Caco-2 (cell line): ENCODE measurements around the gene HYAL3. TPM values are rescaled to one million over a fixed set of nuclear protein-coding genes. Genes with fewer than 3 reads are reported as not detected.

Source experiments
- BruUV-seq: library from RNA; stranded (reverse); fragments of 400-500 nt; replicated peaks from 2 replicates; lab custom pipeline; 2021; lab: Mats Ljungman, UMichigan
- CTCF ChIA-PET: fragments of 300-600 bp; sonication (Branson Sonifier 250); formaldehyde crosslinking; loops from one replicate; lab custom pipeline; 2022; ENCODE audit warnings: antibody characterized with exemption; lab: Charles Lee
- POLR2A ChIA-PET: fragments of 300-600 bp; sonication (Branson Sonifier 250); formaldehyde crosslinking; loops from one replicate; lab custom pipeline; 2022; ENCODE audit warnings: antibody characterized with exemption; lab: Charles Lee
- DNase-seq, 2 experiments: peaks; one replicate each; pipeline versions ENCODE4 v3.0.0 to v3.0.0-alpha.2; 2020 to 2022
- H3K27me3 ChIP-seq: replicated peaks from 2 replicates; pipeline ENCODE4 v1.6.0; 2011; ENCODE audit warnings: low read length; ENCODE audit not compliant: control insufficient read depth, insufficient read depth
- H3K36me3 ChIP-seq: 2 replicates; pipeline ENCODE4 v1.5.1; 2011; ENCODE audit warnings: low read length; ENCODE audit not compliant: control insufficient read depth, insufficient read depth
- H3K4me1 ChIP-seq: fragments of 250-450 bp; sonication (Bioruptor Pico); 2 replicates; pipeline ENCODE4 v1.5.1; 2020; ENCODE audit warnings: mild to moderate bottlenecking
- H3K4me3 ChIP-seq: 2 replicates; pipeline ENCODE4 v1.5.1; 2011; ENCODE audit warnings: low read depth, mild to moderate bottlenecking, control low read depth, low read length
- H3K9me3 ChIP-seq: fragments of 250-450 bp; sonication (Bioruptor Pico); 2 replicates; pipeline ENCODE4 v1.5.1; 2020; ENCODE audit warnings: mild to moderate bottlenecking, moderate library complexity
- H3K27ac Mint-ChIP-seq: one replicate; pipeline ENCODE4 v1.8.0; 2022; ENCODE audit warnings: mixed read lengths; ENCODE audit not compliant: unreplicated experiment
- H3K27me3 Mint-ChIP-seq: one replicate; pipeline ENCODE4 v1.8.0; 2022; ENCODE audit warnings: mixed read lengths; ENCODE audit not compliant: insufficient read depth, unreplicated experiment
- H3K36me3 Mint-ChIP-seq: one replicate; pipeline ENCODE4 v1.8.0; 2022; ENCODE audit warnings: mild to moderate bottlenecking, mixed read lengths; ENCODE audit not compliant: insufficient read depth, unreplicated experiment
- H3K4me1 Mint-ChIP-seq: one replicate; pipeline ENCODE4 v1.8.0; 2022; ENCODE audit warnings: low read depth, mixed read lengths; ENCODE audit not compliant: unreplicated experiment
- H3K4me3 Mint-ChIP-seq: one replicate; pipeline ENCODE4 v1.8.0; 2022; ENCODE audit warnings: mild to moderate bottlenecking, moderate library complexity, mixed read lengths; ENCODE audit not compliant: unreplicated experiment
- H3K9me3 Mint-ChIP-seq: one replicate; pipeline ENCODE4 v1.8.0; 2022; ENCODE audit warnings: mixed read lengths; ENCODE audit not compliant: unreplicated experiment
- intact Hi-C: fragments of 100-400 bp; cut with micrococcal nuclease; formaldehyde crosslinking; loops from one replicate; pipeline ENCODE4 v1.10.0; 2022; ENCODE audit not compliant: unreplicated experiment
- total RNA-seq: library from RNA; stranded (reverse); gene quantifications from 2 replicates; pipeline ENCODE4 v1.2.3, GENCODE V29; 2022
- TF ChIP-seq, protein P1 (sequence below), 2 experiments: fragments of 200-600 bp in 1 of 2; IDR thresholded peaks; 1 replicate in 1 of 2; 2 replicates in 1 of 2; pipeline versions ENCODE4 v1.5.1 to v1.8.0; 2011 to 2022; ENCODE audit warnings: antibody characterized with exemption in 1 of 2, control low read depth in 1 of 2, inconsistent platforms in 1 of 2, low read depth in 1 of 2, low read length in 1 of 2, mild to moderate bottlenecking in 1 of 2, moderate library complexity in 1 of 2; ENCODE audit not compliant: insufficient read depth in 1 of 2, severe bottlenecking in 1 of 2, unreplicated experiment in 1 of 2

HYAL3 gene
- total RNA-seq, 1 experiment from 2014 or later: 5.2 TPM

DNA sequence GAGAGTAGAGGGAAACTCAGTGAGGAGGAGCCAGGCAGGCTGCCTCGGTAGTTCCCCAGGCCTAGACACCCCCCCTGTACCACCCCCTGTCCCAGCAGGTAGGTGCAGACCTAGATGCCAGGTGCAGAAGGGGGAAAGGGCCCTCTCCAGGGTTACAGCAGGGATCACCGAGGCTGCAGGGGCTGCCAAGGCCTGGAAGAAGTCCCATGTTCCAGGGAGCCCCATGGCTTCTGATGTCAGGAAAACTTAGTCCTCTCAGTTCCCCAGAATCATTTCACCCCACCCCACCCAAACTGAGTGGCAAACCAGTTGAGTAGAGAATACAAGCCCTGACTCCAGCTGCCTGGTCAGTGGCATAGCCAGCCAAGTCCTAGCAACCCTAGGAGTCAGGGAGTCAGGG, 37.7 kb downstream of the HYAL3 start:
- Mint-ChIP-seq H3K4me1 (peaks cover 19% of the 10 kb centered on the region), H3K9me3 (no peaks in the 10 kb centered on the region), H3K36me3 (peaks cover 31% of the 10 kb centered on the region), H3K4me3 (no peak overlapping the region), H3K27me3 (no peaks in the 10 kb centered on the region), H3K27ac (peak overlapping the region; percentile 17)
- no peaks in the 10 kb centered on the region for H3K27me3 ChIP-seq
- H3K36me3 ChIP-seq: peaks cover 4% of the 10 kb centered on the region; the same call in 1 of the 2 replicates
- intact Hi-C loops: no loop called here
- DNase-seq: no peak
- no peaks in the 10 kb centered on the region for H3K9me3 ChIP-seq
- H3K4me3 ChIP-seq: no peak overlapping the region
- BruUV-seq: TSS peak; percentile 22
- ChIA-PET POLR2A (no interaction called here), CTCF (no interaction called here)
- TF ChIP-seq, protein P1, sequence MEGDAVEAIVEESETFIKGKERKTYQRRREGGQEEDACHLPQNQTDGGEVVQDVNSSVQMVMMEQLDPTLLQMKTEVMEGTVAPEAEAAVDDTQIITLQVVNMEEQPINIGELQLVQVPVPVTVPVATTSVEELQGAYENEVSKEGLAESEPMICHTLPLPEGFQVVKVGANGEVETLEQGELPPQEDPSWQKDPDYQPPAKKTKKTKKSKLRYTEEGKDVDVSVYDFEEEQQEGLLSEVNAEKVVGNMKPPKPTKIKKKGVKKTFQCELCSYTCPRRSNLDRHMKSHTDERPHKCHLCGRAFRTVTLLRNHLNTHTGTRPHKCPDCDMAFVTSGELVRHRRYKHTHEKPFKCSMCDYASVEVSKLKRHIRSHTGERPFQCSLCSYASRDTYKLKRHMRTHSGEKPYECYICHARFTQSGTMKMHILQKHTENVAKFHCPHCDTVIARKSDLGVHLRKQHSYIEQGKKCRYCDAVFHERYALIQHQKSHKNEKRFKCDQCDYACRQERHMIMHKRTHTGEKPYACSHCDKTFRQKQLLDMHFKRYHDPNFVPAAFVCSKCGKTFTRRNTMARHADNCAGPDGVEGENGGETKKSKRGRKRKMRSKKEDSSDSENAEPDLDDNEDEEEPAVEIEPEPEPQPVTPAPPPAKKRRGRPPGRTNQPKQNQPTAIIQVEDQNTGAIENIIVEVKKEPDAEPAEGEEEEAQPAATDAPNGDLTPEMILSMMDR (IDR thresholded peaks at IDR 0.05; ENCODE audit: insufficient read depth in 1 of 2, low read depth in 1 of 2, low read length in 1 of 2, severe bottlenecking in 1 of 2, unreplicated experiment in 1 of 2): no peak
- H3K4me1 ChIP-seq: peaks cover 46% of the 10 kb centered on the region

DNA sequence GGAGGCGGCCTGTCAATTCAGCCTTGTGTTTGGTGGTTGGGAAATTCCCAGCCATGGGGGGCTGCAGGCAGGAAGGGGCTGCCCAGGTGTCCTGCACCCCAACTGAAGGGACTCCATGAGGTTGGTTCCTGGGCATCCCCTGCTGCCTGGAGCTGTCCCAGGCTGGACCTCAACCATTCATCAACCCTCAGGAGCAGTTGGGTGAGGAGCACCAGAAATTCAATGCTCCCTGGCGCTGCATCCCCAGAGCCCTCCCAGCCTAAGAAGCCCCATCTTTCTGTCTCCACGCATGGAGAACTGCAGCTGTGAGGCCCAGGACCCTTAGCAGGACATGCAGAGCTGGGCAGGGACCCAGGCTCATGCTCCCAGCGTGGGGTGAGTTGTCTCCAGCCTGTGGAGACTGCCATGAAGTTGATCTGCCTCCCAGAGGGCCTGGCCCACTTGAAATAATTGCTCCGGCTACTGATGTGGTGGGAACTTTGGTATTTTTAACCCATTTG, 38.2 kb downstream of the HYAL3 start:
- Mint-ChIP-seq H3K27me3 (no peaks in the 10 kb centered on the region), H3K9me3 (no peaks in the 10 kb centered on the region), H3K27ac (peak overlapping the region; percentile 17), H3K4me1 (peaks cover 17% of the 10 kb centered on the region), H3K36me3 (peaks cover 31% of the 10 kb centered on the region), H3K4me3 (peak overlapping the region; percentile 63)
- TF ChIP-seq, protein P1 (IDR thresholded peaks at IDR 0.05; ENCODE audit: insufficient read depth in 1 of 2, low read depth in 1 of 2, low read length in 1 of 2, severe bottlenecking in 1 of 2, unreplicated experiment in 1 of 2): no peak
- ChIA-PET POLR2A (no interaction called here), CTCF (interaction anchor here (2.3 kb wide), 1 partner anchor 25 kb away, joined by 9 read pairs; the partner anchor contains the start of gene GNAI2)
- Histone ChIP-seq H3K4me3 (peak overlapping the region; percentile 48; the same call in 1 of the 2 replicates), H3K27me3 (no peaks in the 10 kb centered on the region), H3K36me3 (peaks cover 5% of the 10 kb centered on the region; the same call in 1 of the 2 replicates), H3K4me1 (peaks cover 41% of the 10 kb centered on the region), H3K9me3 (no peaks in the 10 kb centered on the region)
- intact Hi-C loops: loop anchor here (1.0 kb wide), 2 partner anchors 12 to 63 kb away; no protein-coding TSS in a partner anchor
- BruUV-seq: no TSS peak
- no peak for DNase-seq

DNA sequence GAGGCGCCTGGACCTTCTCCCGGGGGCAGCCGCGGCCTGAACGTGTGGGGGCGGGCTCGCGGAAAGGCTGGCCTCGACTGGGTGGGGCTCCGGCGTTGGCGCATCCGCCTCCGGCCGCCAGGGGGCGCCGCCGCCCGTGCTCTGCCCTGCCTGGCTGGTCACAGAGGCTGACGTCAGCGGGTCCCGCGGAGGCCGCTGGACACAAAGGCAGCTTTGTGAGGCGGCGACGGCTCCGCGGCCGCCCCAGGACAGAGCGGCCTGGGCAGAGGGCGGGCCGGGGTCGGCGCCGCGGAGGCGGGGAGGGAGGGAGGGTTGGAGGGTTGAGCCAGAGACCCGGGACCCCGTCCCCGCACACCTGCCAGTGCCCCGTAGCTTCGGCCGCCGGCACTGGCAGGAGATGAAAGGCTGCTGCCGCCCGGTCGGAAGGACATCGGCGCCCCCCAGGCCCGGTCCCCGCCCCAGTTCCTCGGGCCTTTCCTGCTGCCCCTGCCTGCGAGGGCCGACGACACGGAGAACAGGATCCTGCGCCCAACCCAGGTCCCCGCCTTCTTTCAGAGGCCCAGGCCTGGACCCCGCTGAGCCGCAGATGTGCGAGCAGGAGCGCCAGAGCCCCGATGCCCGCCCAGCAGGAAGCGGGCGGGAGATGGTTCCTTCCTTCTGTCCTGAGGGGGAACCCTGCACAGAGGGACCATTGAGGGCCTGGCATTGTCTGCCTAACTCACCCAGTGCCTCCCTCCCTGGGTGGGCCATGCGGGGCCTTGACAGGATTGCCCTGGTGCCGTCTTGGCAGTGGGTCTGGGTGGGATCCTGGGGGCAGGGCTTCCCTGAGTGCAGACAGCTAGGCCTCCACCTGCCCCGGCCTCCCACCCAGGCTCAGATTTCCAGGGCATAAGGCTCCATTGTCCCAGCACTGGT, 38.9 kb downstream of the HYAL3 start:
- H3K4me1 Mint-ChIP-seq: peaks cover 12% of the 10 kb centered on the region
- H3K27ac Mint-ChIP-seq: peak overlapping the region; percentile 70
- peak; percentile 90 to 95 for DNase-seq
- no TSS peak for BruUV-seq
- H3K27me3 ChIP-seq: no peaks in the 10 kb centered on the region
- ChIA-PET POLR2A (interaction anchor here (0.6 to 1.7 kb wide), 5 partner anchors 9 to 68 kb away, joined by 3 to 16 read pairs (median 4); partner anchors contain the start of genes GNAI2, HYAL3, IFRD2 and NAA80), CTCF (interaction anchor here (0.5 to 2.3 kb wide), 18 partner anchors 9 to 1570 kb away, joined by 3 to 10 read pairs (median 4); partner anchors contain the start of genes GNAI2, IFRD2 and SEMA3B)
- peaks cover 34% of the 10 kb centered on the region for H3K4me1 ChIP-seq
- peak overlapping the region; percentile 48 for H3K4me3 ChIP-seq
- H3K9me3 ChIP-seq: no peaks in the 10 kb centered on the region
- peaks cover 31% of the 10 kb centered on the region for H3K36me3 Mint-ChIP-seq
- H3K36me3 ChIP-seq: peaks cover 5% of the 10 kb centered on the region; the same call in 1 of the 2 replicates
- intact Hi-C loops: loop anchor here (1.0 kb wide), 2 partner anchors 13 to 64 kb away; no protein-coding TSS in a partner anchor
- TF ChIP-seq, protein P1 (IDR thresholded peaks at IDR 0.05; ENCODE audit: insufficient read depth in 1 of 2, low read depth in 1 of 2, low read length in 1 of 2, severe bottlenecking in 1 of 2, unreplicated experiment in 1 of 2): peak; percentile 80 to 82
- H3K9me3 Mint-ChIP-seq: no peaks in the 10 kb centered on the region
- H3K27me3 Mint-ChIP-seq: no peaks in the 10 kb centered on the region
- peak overlapping the region; percentile 63 for H3K4me3 Mint-ChIP-seq
